ENCODE data around the gene MUC4.
"Not testable (repeated sequence)": the region's sequence is repeated elsewhere in the genome, so short reads cannot be mapped to it uniquely, and the experiment has no call there.

The MUC4 gene

DNA sequence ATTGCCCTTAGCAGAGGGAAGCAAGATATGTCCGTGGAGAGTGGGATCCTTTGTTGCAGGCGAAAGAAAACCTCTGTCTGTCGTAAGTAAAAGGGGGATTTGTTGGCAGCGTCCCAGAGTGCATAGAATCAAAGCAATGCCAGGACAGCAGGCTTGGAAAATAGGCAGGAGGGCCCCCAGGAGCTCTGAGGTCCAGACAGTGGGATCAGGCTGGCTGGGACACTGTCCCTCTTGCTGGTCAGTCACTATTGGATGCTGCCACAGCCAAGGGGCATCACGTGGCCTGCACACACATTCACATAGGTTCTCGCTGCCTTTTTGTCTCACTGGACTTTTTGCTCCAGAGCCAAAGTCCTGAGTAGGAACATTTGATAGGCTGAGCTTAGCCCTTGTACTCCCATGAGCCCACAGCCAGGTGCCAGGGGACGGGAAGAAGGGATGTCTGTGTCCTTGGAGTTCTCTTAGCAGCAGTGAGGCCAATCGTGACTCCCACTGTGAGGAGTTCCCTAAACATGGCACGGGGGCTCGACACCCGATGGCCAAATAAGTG is 80.3 kb downstream of the MUC4 start:
- no peak for DNase-seq

DNA sequence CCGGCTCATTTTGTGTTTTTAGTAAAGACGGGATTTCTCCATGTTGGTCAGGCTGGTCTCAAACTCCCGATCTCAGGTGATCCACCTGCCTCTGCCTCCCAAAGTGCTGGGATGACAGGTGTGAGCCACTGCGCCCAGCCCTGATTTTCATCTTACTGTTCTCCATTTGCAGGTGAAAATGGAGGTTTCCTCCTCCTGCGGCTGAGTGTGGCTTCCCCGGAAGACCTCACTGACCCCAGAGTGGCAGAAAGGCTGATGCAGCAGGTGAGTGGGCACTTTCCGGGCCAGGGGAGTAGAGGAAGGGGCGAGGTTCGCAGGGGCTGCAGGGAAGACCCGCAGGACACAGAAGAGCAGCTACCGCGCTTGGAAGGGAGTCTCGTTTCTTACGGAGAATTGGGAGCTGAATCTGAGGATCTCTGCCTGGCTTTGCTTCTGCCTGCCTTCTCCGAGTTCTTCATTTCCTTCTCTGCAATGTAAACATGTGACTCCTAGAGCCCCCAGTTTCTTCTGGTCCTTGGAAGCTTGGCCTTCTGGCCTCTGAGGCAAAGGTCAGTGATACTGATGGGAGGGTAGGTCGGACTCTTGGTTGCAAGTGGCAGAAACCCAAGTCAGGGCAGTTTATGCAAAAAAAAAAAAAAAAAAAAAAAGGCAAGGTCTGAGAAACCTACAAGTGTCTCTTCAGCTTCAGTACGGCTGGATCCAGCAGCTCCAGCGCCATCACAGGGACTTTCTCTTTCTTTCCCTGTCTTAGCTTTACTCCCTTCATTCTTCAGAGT is 82.1 kb downstream of the MUC4 start:
- no peak for DNase-seq

DNA sequence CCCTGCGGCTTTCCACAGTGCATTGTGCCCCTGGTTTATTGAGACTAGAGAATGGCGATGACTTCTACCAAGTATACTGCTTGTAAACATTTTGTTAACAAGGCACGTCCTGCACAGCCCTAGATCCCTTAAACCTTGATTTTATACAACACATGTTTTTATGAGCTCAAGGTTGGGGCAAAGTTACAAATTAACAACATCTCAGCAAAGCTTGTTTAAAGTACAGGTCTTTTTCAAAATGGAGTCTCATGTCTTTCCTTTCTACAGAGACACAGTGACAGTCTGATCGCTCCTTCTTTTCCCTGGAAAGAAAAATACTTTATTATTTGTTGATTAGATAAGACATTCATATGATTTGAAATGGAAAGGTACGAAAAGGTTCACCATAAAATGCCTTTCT is 82.9 kb downstream of the MUC4 start:
- not testable (repeated sequence) for DNase-seq

DNA sequence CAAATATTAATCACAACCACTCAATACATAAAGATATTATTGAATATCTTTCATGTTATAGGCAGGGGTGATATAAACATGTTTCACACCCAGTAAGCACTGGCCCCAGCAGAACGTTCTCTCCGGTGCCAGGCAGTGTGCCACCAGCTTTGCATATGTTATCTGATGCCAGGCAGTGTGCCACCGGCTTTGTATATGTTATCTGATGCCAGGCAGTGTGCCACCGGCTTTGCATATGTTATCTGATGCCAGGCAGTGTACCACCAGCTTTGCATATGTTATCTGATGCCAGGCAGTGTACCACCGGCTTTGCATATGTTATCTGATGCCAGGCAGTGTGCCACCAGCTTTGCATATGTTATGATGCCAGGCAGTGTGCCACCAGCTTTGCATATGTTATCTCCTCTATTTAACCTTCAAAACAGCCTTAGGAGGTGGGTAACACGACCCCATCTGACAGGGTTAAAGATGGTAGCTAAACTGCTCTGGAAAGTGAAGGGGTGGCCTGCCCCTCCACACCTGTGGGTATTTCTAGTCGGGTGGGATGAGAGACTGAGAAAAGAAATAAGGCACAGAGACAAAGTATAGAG is 84.0 kb downstream of the MUC4 start:
- DNase-seq, result no peak

DNA sequence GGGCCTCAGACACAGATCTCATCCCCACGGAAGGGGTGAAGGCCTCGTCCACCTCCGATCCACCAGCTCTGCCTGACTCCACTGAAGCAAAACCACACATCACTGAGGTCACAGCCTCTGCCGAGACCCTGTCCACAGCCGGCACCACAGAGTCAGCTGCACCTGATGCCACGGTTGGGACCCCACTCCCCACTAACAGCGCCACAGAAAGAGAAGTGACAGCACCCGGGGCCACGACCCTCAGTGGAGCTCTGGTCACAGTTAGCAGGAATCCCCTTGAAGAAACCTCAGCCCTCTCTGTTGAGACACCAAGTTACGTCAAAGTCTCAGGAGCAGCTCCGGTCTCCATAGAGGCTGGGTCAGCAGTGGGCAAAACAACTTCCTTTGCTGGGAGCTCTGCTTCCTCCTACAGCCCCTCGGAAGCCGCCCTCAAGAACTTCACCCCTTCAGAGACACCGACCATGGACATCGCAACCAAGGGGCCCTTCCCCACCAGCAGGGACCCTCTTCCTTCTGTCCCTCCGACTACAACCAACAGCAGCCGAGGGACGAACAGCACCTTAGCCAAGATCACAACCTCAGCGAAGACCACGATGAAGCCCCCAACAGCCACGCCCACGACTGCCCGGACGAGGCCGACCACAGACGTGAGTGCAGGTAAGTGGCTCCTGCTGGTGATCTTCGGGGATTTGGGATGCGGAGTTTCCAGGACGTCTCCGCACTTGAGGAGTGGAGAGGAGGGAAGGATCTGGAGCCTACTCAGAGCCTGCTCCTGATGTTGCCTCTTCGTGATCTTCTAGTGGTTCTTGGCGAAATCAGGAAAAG is 85.6 kb downstream of the MUC4 start:
- DNase-seq, result not testable (repeated sequence)

DNA sequence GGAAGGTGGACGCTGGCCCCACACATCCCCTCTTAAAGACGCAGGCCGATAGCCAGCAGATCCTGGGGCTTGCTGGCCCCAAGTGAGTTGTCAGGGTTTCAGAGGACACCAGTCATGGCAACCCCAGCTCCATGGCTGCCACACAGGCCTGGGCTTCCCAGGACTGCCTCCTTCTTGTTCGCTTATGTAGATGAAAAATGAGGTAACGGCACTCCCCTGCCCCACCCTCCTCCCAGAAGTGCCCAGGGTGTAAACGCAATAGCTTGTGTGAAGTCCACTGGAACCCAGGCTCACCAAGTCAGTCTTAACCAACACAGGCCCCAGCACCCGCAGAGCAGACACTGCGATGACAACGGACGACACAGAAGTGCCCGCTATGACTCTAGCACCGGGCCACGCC is 87.4 kb downstream of the MUC4 start:
- not testable (repeated sequence) for DNase-seq

DNA sequence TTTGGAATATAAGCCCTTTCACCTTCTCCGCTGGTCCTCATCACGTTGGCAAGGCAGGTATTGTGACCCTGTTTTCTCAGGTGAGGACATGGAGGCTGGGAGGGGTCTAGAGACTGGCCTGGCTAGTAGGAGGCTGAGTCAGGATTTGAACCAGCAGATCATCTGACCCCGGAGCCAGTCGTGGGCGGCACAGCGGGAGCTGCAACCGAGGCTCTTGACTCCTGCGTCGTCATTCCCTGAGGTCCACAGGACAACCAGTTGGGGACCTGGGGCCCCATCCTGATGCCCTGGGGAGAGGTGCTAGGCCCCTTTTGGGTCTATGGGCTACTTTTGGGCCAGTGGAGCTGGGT is 88.8 kb downstream of the MUC4 start:
- DNase-seq, result not testable (repeated sequence)

DNA sequence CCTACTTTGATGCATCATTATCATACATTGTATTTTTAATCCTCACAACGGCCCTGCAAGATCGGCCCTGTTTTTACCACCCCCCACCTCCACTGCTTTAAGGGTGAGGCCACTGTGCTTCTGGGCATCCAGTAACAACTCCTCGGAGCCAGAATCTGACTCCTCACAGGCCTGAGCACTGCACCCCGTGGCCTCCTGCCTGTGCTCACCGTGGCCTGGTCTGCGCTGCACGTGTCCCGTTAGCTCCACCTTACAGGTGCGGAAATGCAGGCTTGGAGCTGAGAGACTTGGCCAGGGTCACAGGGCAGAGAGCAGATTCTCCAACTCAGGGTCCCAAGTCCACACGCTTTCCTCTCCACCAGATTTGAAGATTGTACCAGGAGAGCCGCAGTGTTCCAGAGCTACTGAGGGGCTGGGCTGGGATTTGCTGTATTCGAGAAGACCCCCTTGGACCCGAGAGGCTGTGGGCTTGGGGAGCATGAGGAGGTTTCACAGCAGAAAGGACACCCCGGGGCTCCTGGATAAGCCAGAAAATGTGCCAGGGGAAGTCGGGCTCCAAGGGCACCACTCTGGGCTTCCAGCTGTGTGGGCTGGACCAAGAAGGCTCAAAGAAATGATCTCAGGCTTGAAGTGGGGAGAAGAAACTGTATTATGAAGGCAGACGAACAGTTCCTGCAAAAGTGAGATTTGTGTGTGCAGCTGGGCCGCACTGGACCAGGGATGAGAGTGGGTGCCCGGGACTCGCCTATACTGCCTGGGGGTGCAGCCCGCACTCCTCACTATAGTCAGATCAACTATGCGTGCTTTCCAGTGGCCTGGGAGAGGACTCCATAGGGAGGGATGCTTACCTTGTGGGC is 89.4 kb downstream of the MUC4 start:
- DNase-seq, result not testable (repeated sequence)

DNA sequence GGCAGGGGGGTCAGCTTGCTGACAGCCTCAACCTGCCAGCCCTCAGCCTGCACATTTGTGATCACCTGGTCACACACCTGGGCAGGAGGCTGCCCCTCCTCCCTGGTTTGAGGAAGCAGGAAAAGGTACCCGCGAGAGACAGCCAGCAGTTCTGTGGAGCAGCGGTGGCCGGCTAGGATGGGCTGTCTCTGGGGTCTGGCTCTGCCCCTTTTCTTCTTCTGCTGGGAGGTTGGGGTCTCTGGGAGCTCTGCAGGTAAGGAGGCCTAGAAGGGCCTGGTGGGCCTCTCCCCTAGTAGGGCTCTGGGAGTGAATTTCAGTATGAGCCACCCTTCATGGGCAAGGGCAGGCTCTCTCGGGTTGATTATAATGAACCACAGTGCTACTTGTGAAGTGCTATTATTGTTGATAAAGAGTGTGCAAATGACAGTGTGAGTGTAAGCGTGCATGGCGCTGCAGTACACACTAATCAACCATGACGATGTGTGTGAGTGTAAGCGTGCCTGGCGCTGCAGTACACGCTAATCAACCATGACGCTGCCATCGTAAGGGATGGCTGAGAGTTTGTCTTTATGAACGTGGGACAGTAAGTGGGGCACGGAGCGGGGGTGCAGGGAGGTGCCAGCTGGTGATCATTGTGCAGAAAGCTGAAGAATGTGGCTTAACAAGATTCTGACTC is 90.8 kb downstream of the MUC4 start, which contains the start of gene MUC20:
MUC20 (plus strand) TSS at position 148 of the 676 bp plus-strand sequence; CDS start at position 178, 30 bp downstream.
- not testable (repeated sequence) for DNase-seq

DNA sequence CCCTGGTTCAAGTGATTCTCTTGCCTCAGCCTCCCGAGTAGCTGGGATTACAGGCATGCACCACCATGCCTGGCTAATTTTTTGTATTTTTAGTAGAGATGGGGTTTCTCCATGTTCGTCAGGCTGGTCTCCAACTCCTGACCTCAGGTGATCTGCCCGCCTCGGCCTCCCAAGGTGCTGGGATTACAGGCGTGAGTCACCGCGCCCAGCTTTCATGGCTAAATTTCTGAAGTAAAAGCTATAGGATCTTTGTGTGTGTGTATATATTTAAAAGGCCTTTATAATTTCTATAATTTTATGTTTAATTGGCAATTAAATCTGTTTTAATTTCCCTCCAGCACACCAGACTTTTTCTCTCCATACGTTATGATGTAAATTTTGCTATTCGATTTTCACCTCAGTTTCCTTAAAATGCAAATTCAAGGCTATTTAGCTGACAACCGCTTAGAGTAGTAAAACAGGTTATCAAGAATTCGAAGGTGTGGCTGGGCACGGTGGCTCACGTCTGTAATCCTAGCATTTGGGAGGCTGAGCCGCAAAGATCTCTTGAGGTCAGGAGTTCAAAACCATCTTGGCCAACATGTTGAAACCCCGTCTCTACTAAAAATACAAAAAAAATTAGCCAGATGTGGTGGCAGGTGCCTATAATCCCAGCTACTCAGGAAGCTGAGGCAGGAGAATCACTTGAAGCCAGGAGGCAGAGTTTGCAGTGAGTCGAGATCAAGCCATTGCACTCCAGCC is 92.0 kb downstream of the MUC4 start:
- DNase-seq, result not testable (repeated sequence)

DNA sequence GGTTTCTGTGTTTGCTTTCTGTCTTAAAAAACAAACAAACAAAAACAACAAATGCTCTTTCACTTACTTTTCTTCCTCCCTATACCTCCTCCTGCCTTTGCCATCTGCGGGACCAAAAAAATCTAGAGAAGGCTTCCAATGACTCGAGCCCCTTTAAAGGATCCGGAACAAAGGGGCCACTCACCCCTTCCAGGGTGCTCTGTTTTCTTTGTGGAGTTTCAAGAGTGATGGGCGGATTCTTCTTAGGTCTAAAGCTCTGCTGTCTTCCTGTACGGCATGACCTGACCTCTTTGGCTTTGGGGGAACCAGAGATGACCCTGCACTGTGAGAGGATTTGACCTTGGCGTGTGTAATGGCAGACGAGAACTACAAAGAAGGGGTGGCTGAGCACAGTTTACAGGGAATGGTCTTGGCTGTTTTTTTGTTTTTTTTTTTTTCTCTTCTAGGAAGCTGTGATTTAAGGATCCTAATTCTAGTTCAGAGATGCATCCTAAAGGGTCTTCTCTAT is 93.2 kb downstream of the MUC4 start:
- DNase-seq, result no peak

DNA sequence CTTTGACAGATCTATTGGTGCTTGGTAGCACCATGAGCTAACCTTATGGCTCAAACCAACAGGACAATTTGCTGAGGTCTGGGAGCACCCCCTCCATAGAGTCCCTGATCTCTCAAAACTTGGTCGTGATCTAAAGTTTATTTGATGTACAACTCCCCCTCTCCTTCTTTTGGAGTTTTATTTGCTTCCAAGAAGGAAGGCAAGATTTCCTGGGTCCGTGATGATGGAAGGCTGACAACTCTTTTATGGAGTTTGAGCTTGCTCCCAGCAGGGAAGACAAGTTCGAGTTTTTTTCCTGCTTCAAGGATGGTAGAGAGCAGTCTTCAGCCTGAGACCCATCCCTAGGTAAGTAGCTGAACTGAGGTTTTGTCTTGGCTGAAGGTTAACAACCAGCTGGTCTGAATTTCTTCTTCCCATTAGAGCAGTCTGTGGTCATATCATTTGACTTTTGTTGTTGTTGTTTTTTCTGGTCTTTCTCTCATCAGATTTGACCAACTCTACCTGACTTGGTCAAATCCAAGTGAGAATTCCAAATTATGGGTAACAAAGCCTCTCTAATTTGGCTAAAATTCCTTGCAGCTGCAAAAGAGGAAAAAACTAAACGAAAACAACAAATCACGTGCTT is 93.8 kb downstream of the MUC4 start:
- DNase-seq, result no peak

DNA sequence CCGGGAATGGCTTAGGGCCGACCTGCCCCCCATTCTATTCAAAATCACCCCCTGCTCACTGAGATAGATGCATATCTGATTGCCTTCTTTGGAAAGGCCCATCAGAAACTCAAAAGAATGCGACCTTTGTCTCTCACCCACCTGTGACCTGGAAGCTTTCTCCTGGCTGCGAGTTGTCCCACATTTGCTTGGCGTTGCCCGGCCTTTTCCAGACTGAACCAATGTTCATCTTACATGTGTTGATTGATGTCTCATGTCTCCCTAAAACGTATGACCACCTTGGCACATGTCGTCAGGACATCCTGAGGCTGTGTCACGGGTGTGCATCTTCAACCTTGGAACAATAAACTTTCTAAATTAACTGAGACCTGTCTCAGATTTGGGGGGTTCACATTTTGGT is 94.3 kb downstream of the MUC4 start:
- DNase-seq, result no peak

DNA sequence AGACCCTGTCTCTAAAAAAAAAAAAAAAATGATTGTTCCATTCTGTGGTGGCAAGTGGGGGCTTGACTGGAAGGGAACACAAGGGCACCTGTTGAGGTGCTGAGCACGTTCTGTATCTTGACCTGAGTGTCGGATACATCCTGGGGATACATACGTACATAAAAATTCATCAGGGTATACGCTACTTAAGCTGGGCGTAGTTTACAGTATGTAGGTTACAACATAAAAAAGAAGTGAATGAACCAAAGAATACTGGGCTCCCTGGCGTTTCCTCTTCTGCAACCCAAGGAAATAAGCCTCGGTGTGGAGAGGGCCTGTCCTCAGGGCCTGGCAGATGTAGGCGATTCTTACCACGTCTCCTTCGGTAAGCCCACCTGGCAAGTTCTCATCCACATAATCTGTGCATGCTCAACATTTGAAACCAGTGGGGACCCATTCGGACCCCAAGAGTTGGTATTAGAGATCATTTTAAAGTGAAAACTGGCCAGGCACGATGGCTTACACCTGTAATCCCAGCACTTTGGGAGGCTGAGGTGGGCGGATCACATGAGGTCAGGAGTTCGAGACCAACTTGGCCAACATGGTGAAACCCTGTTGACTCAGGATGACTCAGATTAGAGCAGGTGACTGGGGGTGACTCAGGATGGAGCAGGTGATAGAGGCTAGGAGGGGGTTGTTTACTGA is 96.0 kb downstream of the MUC4 start:
- DNase-seq, result no peak

DNA sequence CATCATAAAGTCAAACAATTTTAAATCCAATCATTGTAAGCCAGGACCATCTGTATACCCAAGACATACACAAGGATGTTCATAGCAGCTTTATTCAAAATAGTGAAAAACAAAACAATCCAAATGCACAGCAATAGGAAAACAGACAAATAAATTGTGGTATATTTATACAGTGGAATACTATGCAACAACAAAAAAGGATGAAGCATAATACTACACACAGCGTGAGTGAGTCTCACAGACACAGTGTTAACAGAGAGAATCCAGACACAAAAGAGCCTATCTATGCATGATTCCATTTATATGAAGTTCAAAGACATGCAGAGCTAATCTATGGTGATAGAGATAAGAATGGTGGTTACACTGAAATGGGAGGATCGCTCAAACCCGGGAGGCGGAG is 96.6 kb downstream of the MUC4 start:
- no peak for DNase-seq

DNA sequence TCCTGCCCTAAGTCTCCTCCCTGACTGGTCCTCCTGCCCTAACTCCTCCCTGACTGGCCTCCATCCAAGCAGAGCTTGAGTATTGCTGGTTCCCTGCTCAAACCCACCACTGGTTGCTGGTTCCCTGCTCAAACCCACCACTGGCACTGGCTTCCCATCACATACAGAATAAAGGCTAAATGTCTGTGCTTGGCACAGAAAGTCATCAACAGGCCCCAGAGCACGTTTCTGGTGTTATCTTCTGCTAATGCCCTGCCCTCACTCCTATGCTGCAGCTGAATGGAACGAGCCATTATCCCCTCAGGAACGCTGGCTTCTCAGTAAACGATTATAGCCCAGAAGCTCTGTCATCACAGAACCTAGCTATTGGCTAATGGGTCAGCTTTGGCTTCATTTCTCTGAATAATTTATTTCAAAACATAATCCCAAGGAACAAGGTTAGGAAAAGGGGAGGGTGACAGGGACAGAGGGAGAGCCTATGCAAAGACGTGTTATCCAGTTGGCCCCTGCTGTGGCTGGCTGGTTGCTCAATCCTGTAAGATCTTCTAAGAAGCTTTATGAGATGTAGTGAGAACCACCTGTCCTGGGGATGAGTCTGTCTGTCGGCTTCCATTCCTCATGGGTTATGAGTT is 97.2 kb downstream of the MUC4 start:
- DNase-seq, result no peak

DNA sequence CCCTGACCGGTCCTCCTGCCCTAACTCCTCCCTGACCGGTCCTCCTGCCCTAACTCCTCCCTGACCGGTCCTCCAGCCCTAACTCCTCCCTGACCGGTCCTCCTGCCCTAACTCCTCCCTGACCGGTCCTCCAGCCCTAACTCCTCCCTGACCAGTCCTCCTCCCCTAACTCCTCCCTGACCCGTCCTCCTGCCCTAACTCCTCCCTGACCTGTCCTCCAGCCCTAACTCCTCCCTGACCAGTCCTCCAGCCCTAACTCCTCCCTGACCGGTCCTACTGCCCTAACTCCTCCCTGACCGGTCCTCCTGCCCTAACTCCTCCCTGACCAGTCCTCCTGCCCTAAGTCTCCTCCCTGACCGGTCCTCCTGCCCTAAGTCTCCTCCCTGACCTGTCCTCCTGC is 98.6 kb downstream of the MUC4 start:
- DNase-seq, result not testable (repeated sequence)

DNA sequence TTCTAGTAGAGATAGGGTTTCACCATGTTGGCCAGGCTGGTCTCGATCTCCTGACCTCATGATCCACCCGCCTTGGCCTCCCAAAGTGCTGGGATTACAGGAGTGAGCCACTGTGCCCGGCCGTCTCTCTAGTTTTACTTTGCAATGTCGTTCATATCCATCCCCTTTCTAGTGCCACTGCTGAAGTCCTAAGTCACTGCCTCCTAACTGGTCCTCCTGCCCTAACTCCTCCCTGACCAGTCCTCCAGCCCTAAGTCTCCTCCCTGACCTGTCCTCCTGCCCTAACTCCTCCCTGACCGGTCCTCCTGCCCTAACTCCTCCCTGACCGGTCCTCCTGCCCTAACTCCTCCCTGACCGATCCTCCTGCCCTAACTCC is 99.2 kb downstream of the MUC4 start:
- not testable (repeated sequence) for DNase-seq

DNA sequence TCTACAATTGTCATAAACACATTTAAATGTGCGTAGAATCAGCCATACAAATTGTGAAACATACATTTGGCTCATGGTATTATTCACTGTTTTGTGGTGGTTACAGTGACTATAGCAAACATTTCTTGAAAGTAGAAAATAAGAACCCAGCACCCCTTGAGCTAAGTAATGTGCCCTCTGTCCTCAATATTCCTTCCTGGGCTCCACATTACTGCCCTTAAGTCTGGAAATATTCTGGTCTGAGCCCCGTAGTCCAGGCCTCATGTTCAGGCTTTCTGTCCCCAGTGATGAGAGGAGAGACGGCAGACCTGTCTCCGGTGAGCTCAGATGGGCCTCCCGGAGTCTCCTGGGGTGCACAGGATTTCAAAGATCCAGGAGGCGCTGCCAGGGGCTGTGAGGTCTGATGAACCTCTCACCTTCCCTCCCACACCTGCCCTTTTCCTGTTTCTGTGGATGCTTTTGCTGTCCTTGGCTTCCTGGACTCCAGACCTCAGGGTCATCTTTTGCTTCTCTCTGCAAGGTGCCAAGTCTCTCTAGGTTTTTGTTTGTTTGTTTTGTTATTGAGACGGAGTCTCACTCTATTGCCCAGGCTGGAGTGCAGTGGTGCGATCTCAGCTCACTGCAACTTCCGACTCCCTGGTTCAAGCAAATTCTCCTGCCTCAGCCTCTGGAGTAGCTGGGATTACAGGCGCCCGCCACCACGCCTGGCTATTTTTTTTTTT is 99.8 kb downstream of the MUC4 start:
- no peak for DNase-seq

Data from stimulated activated naive CD4-positive, alpha-beta T cell treated with Interleukin-2 at 50 U/mL for 16 hours (primary cell).